Kidney (tissue), 14 donors: ENCODE results near the gene SORBS1. TPM values are rescaled to one million over a fixed set of nuclear protein-coding genes. Genes with fewer than 3 reads are reported as not detected.

ENCODE experiments used
- DNase-seq, 5 donors: peaks; one replicate each; pipeline ENCODE4 v3.0.0-alpha.2; 2013 to 2020
- FAIRE-seq: peaks from 2 replicates; lab custom pipeline; 2012; peaks lifted over from hg19 to GRCh38; lab: Jason Lieb, UNC
- H3K27ac ChIP-seq, 2 donors: one replicate each; pipeline ENCODE4 v1.7.0; 2013; ENCODE audit warnings: low read depth in 2 of 2, low read length in 2 of 2, inconsistent platforms in 1 of 2
- H3K27me3 ChIP-seq: one replicate; pipeline ENCODE4 v1.7.1; 2013; ENCODE audit warnings: low read length, inconsistent platforms; ENCODE audit not compliant: control insufficient read depth, insufficient read depth
- H3K36me3 ChIP-seq, 3 donors: one replicate each; pipeline versions ENCODE4 v1.7.0 to v1.7.1; 2013; ENCODE audit warnings: low read length in 3 of 3, control low read depth in 1 of 3, inconsistent platforms in 1 of 3; ENCODE audit not compliant: insufficient read depth in 3 of 3, control insufficient read depth in 2 of 3
- H3K4me1 ChIP-seq, 3 donors: one replicate each; pipeline versions ENCODE4 v1.7.0 to v1.7.1; 2013; ENCODE audit warnings: low read length in 3 of 3, inconsistent platforms in 1 of 3, low read depth in 1 of 3; ENCODE audit not compliant: control insufficient read depth in 2 of 3, insufficient read depth in 2 of 3
- H3K4me3 ChIP-seq, 3 donors: one replicate each; pipeline versions ENCODE4 v1.7.0 to v1.8.1; 2013; ENCODE audit warnings: low read length in 3 of 3, control low read depth in 1 of 3, inconsistent platforms in 1 of 3
- H3K9ac ChIP-seq, 3 donors: one replicate each; pipeline versions ENCODE4 v1.7.0 to v1.7.1; 2013; ENCODE audit warnings: low read length in 3 of 3, control low read depth in 1 of 3, inconsistent platforms in 1 of 3
- H3K9me3 ChIP-seq, 3 donors: one replicate each; pipeline versions ENCODE4 v1.7.0 to v1.7.1; 2013; ENCODE audit warnings: low read length in 3 of 3, control low read depth in 1 of 3, inconsistent platforms in 1 of 3; ENCODE audit not compliant: control insufficient read depth in 2 of 3, insufficient read depth in 1 of 3
- intact Hi-C: fragments of 100-400 bp; cut with DNase I; formaldehyde crosslinking; loops from one replicate; pipeline ENCODE4 v1.11.1; 2022
- polyA plus RNA-seq: library from polyadenylated mRNA; stranded (reverse); fragments of 350-450 nt; fragmentation: Illumina TruSeq; extraction: RNeasy Lipid Tissue Mini Kit (QIAGEN cat#74804); gene quantifications from one replicate; pipeline ENCODE4 v1.2.3, GENCODE V29; 2014; ENCODE audit warnings: low read depth, low replicate concordance; ENCODE audit not compliant: insufficient read depth
- total RNA-seq: library from RNA; stranded (reverse); fragmentation: NEBNext Ultra II Directional; extraction: Animal tissue kit (Norgen Biotek cat#: 25700); gene quantifications from one replicate; pipeline ENCODE4 v1.2.1, GENCODE V29; 2021
- TF ChIP-seq, protein P1 (sequence below): IDR thresholded peaks from 3 replicates; pipeline ENCODE4 v1.5.1; 2012; ENCODE audit warnings: mild to moderate bottlenecking, moderate library complexity, borderline replicate concordance; ENCODE audit not compliant: insufficient read depth; ENCODE audit errors: extremely low read depth
- donor health status: control.
- donor health status: control.
- donor health status: control.
- donor health status: control.
- donor health status: control.
- donor health status: DM: yes; HTN: yes; CAD: no.
- donor health status: Normal renal cell carcinoma (clear cell type).

The SORBS1 gene
- total and polyA plus RNA-seq, 2 donors from 2014 or later = 12.2 to 91.7 TPM

GRCh38 chr10:95391164-95391563 lies 170.0 kb downstream of the SORBS1 start:
- H3K9ac ChIP-seq = no peak overlapping the region
- FAIRE-seq (no peak), DNase-seq (no peak)
- peaks cover 0 to 6% (median 0%) of the 10 kb centered on the region in 3 donors for H3K36me3 ChIP-seq
- no peaks in the 10 kb centered on the region for H3K27me3 ChIP-seq
- peaks cover 0 to 10% (median 2%) of the 10 kb centered on the region in 3 donors for H3K4me1 ChIP-seq
- no peak overlapping the region for H3K4me3 ChIP-seq
- no peaks in the 10 kb centered on the region for H3K9me3 ChIP-seq
- no peak overlapping the region for H3K27ac ChIP-seq
- TF ChIP-seq, protein P1, sequence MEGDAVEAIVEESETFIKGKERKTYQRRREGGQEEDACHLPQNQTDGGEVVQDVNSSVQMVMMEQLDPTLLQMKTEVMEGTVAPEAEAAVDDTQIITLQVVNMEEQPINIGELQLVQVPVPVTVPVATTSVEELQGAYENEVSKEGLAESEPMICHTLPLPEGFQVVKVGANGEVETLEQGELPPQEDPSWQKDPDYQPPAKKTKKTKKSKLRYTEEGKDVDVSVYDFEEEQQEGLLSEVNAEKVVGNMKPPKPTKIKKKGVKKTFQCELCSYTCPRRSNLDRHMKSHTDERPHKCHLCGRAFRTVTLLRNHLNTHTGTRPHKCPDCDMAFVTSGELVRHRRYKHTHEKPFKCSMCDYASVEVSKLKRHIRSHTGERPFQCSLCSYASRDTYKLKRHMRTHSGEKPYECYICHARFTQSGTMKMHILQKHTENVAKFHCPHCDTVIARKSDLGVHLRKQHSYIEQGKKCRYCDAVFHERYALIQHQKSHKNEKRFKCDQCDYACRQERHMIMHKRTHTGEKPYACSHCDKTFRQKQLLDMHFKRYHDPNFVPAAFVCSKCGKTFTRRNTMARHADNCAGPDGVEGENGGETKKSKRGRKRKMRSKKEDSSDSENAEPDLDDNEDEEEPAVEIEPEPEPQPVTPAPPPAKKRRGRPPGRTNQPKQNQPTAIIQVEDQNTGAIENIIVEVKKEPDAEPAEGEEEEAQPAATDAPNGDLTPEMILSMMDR = no peak
- intact Hi-C loops = no loop called here

- Histone ChIP-seq H3K9me3 (no peaks in the 10 kb centered on the region), H3K27ac (no peak overlapping the region), H3K27me3 (no peaks in the 10 kb centered on the region), H3K9ac (no peak overlapping the region), H3K36me3 (peaks cover 0 to 6% (median 0%) of the 10 kb centered on the region in 3 donors), H3K4me1 (peaks cover 0 to 10% (median 2%) of the 10 kb centered on the region in 3 donors), H3K4me3 (no peak overlapping the region)
- DNase-seq (no peak), FAIRE-seq (no peak)
- intact Hi-C loops = no loop called here
- TF ChIP-seq, protein P1 = no peak
Observed at GRCh38 chr10:95389982-95390381, 171.2 kb downstream of the SORBS1 start.

DNA sequence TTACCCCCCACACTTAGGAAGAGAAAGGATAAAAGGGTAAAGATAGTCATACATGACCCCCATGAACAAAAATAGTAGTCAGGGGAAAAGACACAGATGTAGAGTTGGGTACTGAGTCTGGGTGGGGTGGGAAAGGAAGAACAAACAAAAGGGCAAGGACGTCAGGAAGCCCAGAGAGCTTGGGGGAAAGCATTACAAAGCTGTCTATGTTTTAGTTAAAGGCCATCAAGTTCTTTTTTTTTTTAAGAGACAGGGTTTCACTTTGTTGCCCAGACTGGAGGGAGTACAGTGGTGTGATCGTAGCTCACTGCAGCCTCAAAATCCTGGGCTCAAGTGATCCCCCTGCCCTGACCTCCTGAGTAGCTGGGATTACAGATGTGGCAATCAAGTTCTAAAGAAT lies 172.0 kb downstream of the SORBS1 start:
- Histone ChIP-seq H3K4me1 (peaks cover 0 to 7% (median 2%) of the 10 kb centered on the region in 3 donors), H3K9ac (no peak overlapping the region), H3K27ac (no peak overlapping the region), H3K4me3 (no peak overlapping the region), H3K27me3 (no peaks in the 10 kb centered on the region), H3K36me3 (peaks cover 0 to 6% (median 0%) of the 10 kb centered on the region in 3 donors), H3K9me3 (no peaks in the 10 kb centered on the region)
- intact Hi-C loops = no loop called here
- TF ChIP-seq, protein P1 = no peak
- DNase-seq (no peak), FAIRE-seq (no peak)

- FAIRE-seq = no peak
Observed at GRCh38 chr10:95388539-95388938, 172.6 kb downstream of the SORBS1 start.

More at GRCh38 chr10:95388539-95388938, 172.6 kb downstream of the SORBS1 start:
- no peak overlapping the region for H3K9ac ChIP-seq
- H3K4me3 ChIP-seq = no peak overlapping the region
- no peaks in the 10 kb centered on the region for H3K27me3 ChIP-seq
- no peaks in the 10 kb centered on the region for H3K9me3 ChIP-seq
- peaks cover 0 to 6% (median 0%) of the 10 kb centered on the region in 3 donors for H3K36me3 ChIP-seq
- TF ChIP-seq, protein P1 = no peak
- DNase-seq = peak in 1 of 5 donors; percentile 7
- no peak overlapping the region for H3K27ac ChIP-seq
- intact Hi-C loops = no loop called here
- H3K4me1 ChIP-seq = peaks cover 0 to 7% (median 2%) of the 10 kb centered on the region in 3 donors
